Activated T-helper 9 cell treated with anti-CD3 and anti-CD28 coated beads, Interleukin-2, amount 50 U/mL, for 16 hours (primary cell): ENCODE measurements around the gene MPHOSPH8.
"Not testable (repeated sequence)": the region's sequence is repeated elsewhere in the genome, so short reads cannot be mapped to it uniquely, and the experiment has no call there.

Experiments
- DNase-seq: peaks from one replicate; pipeline ENCODE4 v3.0.0-alpha.2; 2020; ENCODE audit warnings: low read depth

The MPHOSPH8 gene

DNA sequence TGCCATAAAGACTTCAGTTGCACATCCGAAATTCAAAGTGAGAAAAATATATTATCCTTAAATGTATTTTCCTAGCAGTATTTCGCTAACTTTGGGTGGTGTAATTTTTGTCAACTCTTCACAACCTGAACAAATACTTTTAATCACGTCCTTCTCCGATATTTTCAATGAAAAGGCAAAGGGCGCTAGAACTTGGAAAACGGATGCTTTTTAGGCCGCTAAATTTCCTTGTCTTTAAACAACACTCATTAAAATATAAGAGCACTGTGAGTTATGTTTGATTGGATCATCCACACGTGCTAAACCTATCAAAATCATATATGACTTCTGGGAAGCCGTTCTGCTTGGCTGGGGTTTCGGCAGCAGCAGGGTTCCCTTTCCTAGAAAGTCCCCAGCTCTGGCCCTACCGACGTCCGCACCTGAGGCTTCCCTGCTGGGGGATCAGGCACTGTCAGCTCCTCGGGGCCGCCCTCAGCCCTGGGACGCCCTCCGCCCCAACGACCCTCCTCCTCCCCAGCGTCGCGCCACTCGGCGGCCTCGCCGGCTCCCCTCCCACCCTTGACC, 462 bp upstream of the MPHOSPH8 start:
- DNase-seq: no peak

GRCh38 chr13:19634256-19634740, 839 bp downstream of the MPHOSPH8 start:
- DNase-seq: no peak

- not testable (repeated sequence) for DNase-seq
Observed at GRCh38 chr13:19635926-19636325, 2.5 kb downstream of the MPHOSPH8 start.

DNA sequence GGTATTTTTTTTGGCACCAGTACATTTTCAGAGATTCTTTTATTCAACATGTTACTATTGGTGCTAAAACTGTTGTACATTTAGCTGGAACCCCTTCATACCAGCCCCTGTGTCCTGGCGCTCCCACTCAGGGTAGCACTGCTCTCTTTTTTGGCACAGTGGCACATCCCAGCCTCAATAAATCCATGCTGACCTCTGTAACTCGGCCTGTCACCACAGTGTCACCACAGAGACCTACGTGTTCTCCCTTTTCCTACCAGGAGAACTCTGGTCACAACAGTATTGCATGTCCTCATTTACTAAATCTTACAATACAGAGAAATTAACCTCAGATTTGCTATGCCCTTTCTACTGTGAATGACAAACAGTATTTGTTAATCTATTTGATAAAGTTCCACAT, 10.2 kb downstream of the MPHOSPH8 start:
- no peak for DNase-seq

- DNase-seq: no peak
Observed at GRCh38 chr13:19645000-19645399, 11.5 kb downstream of the MPHOSPH8 start.

DNA sequence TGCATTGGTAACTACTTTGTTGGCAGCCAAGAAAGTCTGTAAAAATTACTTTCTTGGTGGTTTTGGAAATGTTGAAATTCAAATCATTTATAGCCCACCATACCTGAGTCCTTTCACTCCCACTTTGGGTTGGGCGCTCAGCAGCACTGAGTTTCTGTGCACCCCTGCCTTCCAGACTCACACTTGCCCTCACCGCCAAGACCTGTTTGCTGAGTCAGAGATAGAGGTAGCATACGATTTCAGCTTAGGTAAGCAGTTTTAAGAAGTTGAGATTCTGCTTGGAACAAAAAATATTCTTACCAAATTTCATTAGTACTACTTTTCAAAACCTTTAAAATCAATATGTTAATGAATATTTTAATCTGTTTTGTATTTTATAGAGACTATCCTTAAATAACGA, 12.6 kb downstream of the MPHOSPH8 start:
- no peak for DNase-seq

- no peak for DNase-seq
Observed at GRCh38 chr13:19650742-19651141, 17.3 kb downstream of the MPHOSPH8 start.

DNA sequence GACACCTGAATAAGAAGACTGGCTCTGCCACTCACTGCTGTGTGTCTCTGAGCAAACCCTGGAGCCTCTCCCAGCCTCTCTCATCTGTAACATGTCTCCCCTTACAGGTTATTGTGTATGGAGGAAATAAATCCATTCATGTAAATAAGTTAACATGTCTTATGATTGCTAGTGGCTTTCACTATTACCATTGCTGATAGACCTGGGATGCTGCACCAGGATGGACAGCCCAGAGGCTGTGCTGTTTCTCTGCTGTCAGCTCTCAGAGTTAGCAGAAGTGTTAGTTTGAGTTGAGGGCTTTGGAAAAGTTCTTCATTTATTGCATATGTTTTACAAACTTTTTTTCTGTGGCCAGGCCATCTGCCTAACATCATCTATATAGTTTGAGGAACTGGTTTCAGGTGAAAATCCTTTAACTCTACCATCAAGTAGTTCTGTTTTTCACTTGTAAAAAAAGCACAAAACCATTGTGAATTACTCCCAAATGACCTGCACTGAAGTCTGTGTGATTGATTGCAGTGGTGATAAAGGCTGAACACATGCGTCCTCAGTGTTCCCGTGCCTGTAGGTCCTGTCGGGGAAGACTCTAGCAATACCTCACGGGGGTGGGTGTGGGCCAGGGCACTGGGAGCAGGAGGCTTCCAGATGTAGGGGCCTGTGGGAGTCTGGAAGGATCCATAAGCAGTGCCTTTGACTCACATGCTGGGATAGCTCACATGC, 24.6 kb downstream of the MPHOSPH8 start:
- no peak for DNase-seq

DNA sequence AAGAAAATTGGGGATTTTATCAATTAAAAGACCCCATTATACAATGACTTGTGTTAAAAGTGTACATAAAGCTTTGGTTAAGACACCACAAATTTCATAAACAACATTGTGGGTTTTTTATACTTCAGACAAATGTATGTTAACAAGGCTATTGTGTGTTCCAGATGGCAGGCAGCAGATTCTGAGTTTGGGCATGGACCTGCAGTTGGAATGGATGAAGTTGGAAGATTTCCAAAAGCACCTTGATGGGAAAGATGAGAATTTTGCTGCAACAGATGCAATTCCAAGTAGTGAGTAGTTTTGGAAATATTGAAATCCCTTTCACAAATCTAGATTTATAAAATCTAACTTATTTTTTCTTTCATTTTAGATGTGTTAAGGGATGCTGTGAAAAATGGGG, 25.4 kb downstream of the MPHOSPH8 start:
- DNase-seq: no peak

DNA sequence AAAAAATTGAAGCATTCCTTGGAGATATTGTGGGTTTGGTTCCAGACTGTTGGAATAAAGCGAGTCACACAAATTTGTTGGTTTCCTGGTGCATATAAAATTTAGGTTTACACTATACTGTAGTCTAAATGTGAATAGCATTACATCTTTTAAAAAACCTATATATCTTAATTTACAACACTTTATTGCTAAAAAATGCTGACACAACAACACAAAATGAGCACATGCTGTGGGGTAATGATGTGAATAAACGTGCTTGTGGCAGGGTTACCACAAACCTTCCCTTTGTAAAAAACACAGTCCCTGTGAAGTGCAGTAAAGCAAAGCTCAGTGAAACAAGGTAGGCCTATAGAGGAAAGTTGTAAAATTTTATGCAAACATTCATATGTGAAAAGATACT, 27.7 kb downstream of the MPHOSPH8 start:
- DNase-seq: no peak

DNA sequence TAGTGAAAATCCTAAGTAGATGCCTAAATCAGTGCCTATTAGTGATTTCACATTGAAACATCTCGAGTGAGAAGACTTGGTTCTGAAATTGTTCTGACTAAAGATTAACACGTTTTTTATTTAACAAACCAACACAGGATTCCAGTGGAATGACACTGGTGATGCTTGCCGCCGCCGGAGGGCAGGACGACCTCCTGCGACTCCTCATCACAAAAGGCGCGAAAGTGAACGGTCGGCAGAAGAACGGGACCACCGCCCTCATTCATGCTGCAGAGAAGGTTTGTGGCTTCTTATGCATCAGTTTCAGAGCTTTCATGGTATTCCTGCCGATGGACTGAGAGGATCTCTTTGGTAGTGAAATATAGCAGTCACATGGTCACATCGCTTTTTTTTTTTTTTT, 28.1 kb downstream of the MPHOSPH8 start:
- no peak for DNase-seq

DNA sequence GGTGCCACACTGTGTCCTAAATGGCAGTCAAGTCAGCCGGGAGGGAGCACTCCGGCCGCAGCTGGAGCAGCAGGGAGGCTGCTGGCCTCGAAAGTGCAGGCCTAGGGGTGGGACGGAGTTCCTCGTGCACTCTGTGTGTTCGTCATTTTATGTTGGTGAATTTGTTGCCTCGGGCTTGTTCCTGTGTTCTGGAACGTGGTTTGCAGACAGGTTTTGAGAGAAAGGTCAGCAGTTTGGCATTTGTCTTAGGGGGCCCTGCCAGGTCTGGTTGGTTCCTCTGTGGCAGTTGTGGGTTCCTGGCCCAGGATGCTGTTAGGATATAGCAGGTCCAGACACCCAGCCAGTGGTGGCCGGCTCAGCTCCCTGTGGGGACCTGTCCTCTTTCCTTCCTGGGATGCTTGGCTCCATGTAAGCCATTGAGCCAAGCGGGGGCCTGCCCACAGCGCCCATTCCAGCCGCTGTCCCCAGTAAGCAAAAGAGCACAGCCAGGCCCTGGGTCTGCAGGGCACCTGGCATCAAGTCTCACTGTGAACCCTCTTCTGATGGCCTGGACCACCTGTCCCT, 30.0 kb downstream of the MPHOSPH8 start:
- DNase-seq: no peak

- DNase-seq: no peak
Observed at GRCh38 chr13:19664481-19665230, 31.2 kb downstream of the MPHOSPH8 start.

GRCh38 chr13:19665427-19665859, 32.0 kb downstream of the MPHOSPH8 start:
- DNase-seq: no peak

- DNase-seq: no peak
Observed at GRCh38 chr13:19668778-19669177, 35.3 kb downstream of the MPHOSPH8 start.

- DNase-seq: no peak
Observed at GRCh38 chr13:19670147-19670546, 36.7 kb downstream of the MPHOSPH8 start.

GRCh38 chr13:19672990-19673389, 39.5 kb downstream of the MPHOSPH8 start:
- no peak for DNase-seq

DNA sequence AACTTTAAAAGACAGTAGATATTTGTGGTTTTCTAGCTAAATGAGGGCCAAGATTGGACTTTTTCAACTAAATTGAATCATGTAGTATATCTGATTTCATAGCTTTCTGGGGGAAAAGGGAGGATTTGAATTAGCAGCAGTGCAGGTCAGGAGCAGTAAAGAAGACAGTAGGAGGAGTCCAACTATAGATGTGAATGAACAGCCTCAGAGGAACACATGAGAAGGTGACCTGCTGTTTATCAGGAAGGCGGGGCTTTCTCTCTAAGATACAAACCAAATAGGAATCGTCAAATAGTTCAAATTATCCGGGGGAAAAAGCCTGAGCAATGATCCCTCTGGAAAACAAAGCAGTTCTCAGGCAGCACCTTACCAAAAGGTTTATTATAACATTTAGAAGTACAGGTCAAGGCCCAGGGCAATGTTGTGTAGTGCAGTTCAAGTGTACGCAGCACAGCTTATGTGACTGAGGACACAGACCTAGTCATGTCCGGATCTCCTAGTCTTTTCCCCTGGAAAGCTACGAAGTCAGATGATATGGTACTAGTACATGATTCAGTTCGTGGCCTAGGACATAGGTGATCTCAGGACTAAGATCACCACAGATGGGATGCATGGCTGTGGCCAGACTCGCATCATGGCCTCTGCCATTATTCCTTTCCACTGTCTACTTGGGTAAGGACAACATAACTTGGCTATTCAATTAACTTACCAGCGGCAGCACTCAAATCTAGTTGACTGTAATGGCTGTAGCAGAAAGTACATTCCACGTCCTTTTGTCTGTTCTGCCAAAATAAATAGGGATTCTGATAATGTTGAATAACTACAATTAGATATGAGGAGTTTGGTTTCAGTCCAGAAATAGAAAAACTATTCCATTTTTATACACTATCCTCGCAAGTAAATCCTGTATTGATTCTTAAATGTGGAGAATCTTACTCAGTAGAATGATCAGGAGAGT, 40.3 kb downstream of the MPHOSPH8 start:
- no peak for DNase-seq

DNA sequence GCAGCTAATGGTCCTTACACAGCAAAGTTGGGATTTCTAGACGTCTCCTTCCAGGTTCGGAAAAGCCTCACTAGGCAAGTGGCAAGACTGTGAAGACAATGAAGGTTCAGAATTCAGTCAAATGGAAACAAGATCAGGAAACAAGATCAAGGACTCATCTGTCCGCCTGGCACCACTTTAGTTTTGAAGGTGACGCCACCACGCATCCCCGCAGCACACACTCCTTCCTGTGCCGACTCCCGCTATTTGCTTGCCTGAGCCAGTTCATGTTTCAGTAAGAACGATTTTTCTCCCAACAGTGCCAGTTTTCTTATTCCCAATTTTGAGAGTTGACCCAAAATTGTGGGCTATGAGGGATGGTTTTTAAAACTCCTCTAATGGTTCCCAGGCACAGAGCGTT, 41.4 kb downstream of the MPHOSPH8 start:
- no peak for DNase-seq

GRCh38 chr13:19676168-19676567, 42.7 kb downstream of the MPHOSPH8 start:
- DNase-seq: no peak

GRCh38 chr13:19680751-19681150, 47.3 kb downstream of the MPHOSPH8 start:
- DNase-seq: no peak

- no peak for DNase-seq
Observed at GRCh38 chr13:19681517-19681916, 48.1 kb downstream of the MPHOSPH8 start.
